WTC11 (cell line): ENCODE results near the gene CD46. TPM values are rescaled to one million over a fixed set of nuclear protein-coding genes. Genes with fewer than 3 reads are reported as not detected.

ENCODE experiments used
- ATAC-seq: fragments of 200-7000 bp; cut with Tn5 transposase; 2 replicates; pipeline ENCODE4 v1.10.0; 2021; ENCODE audit warnings: mild to moderate bottlenecking, moderate library complexity
- CTCF ChIA-PET: fragments of 300-600 bp; sonication (Branson Sonifier 250); formaldehyde crosslinking; loops from one replicate; lab custom pipeline; 2021; ENCODE audit warnings: antibody characterized with exemption; lab: Charles Lee
- POLR2A ChIA-PET: fragments of 350-600 bp; sonication (Branson Sonifier 250); formaldehyde crosslinking; loops from one replicate; lab custom pipeline; 2021; ENCODE audit warnings: antibody characterized with exemption; lab: Charles Lee
- DNase-seq: peaks from one replicate; pipeline ENCODE4 v3.0.0; 2021; ENCODE audit warnings: low spot score
- H3K27ac Mint-ChIP-seq: 2 replicates; pipeline ENCODE4 v1.8.0; 2021; ENCODE audit warnings: mixed read lengths
- H3K27me3 Mint-ChIP-seq: 2 replicates; pipeline ENCODE4 v1.8.0; 2021; ENCODE audit warnings: low read depth, mild to moderate bottlenecking, moderate library complexity, mixed read lengths
- H3K36me3 Mint-ChIP-seq: 2 replicates; pipeline ENCODE4 v1.8.0; 2021; ENCODE audit warnings: mixed read lengths
- H3K4me1 Mint-ChIP-seq: 2 replicates; pipeline ENCODE4 v1.8.0; 2022; ENCODE audit warnings: mixed read lengths
- H3K4me3 Mint-ChIP-seq: 2 replicates; pipeline ENCODE4 v1.8.0; 2021; ENCODE audit warnings: mild to moderate bottlenecking, moderate library complexity, mixed read lengths
- H3K9me3 Mint-ChIP-seq: 2 replicates; pipeline ENCODE4 v1.8.0; 2021; ENCODE audit warnings: mixed read lengths
- ATF1 ChIP-seq: sonication (generic); formaldehyde crosslinking; IDR thresholded peaks from 2 replicates; pipeline ENCODE4 v1.8.1; 2023; ENCODE audit warnings: mild to moderate bottlenecking, moderate library complexity, missing genetic modification reagents
- ATF3 ChIP-seq: sonication (generic); formaldehyde crosslinking; conservative IDR thresholded peaks from 2 replicates; pipeline ENCODE4 v1.8.1; 2022; ENCODE audit warnings: mild to moderate bottlenecking, missing genetic modification reagents
- E2F1 ChIP-seq: sonication (generic); formaldehyde crosslinking; IDR thresholded peaks from 2 replicates; pipeline ENCODE4 v1.8.0; 2022; ENCODE audit warnings: mild to moderate bottlenecking, missing genetic modification reagents
- E2F5 ChIP-seq: sonication (generic); formaldehyde crosslinking; IDR thresholded peaks from 2 replicates; pipeline ENCODE4 v1.8.1; 2022; ENCODE audit warnings: mild to moderate bottlenecking, moderate library complexity, missing genetic modification reagents
- ETV6 ChIP-seq: sonication (generic); formaldehyde crosslinking; IDR thresholded peaks from 2 replicates; pipeline ENCODE4 v1.8.1; 2022; ENCODE audit warnings: mild to moderate bottlenecking, missing genetic modification reagents
- HMGXB4 ChIP-seq: sonication (generic); formaldehyde crosslinking; IDR thresholded peaks from 2 replicates; pipeline ENCODE4 v1.8.1; 2023; ENCODE audit warnings: mild to moderate bottlenecking, moderate library complexity, missing genetic modification reagents
- MAX ChIP-seq: sonication (generic); formaldehyde crosslinking; IDR thresholded peaks from 2 replicates; pipeline ENCODE4 v1.8.0; 2022; ENCODE audit warnings: mild to moderate bottlenecking, missing genetic modification reagents
- NFATC4 ChIP-seq: fragments of 250-450 bp; sonication (Bioruptor Pico); IDR thresholded peaks from 2 replicates; pipeline ENCODE4 v1.9.0; 2021; ENCODE audit warnings: mild to moderate bottlenecking
- USF2 ChIP-seq: sonication (generic); formaldehyde crosslinking; IDR thresholded peaks from 2 replicates; pipeline ENCODE4 v1.8.1; 2023; ENCODE audit warnings: mild to moderate bottlenecking, missing genetic modification reagents, moderate library complexity
- ZNF121 ChIP-seq: sonication (generic); formaldehyde crosslinking; IDR thresholded peaks from 2 replicates; pipeline ENCODE4 v1.8.0; 2023; ENCODE audit warnings: missing genetic modification reagents
- ZNF232 ChIP-seq: sonication (generic); formaldehyde crosslinking; IDR thresholded peaks from 2 replicates; pipeline ENCODE4 v1.8.0; 2022; ENCODE audit warnings: mild to moderate bottlenecking, missing genetic modification reagents
- ZNF263 ChIP-seq: sonication (generic); formaldehyde crosslinking; IDR thresholded peaks from 2 replicates; pipeline ENCODE4 v1.8.1; 2022; ENCODE audit warnings: low read depth, mild to moderate bottlenecking, moderate library complexity, missing genetic modification reagents
- ZNF281 ChIP-seq: sonication (generic); formaldehyde crosslinking; IDR thresholded peaks from 2 replicates; pipeline ENCODE4 v1.8.0; 2023; ENCODE audit warnings: mild to moderate bottlenecking, missing genetic modification reagents
- ZNF317 ChIP-seq: sonication (generic); formaldehyde crosslinking; IDR thresholded peaks from 2 replicates; pipeline ENCODE4 v1.8.1; 2023; ENCODE audit warnings: low read depth, mild to moderate bottlenecking, moderate library complexity, missing genetic modification reagents, borderline replicate concordance
- ZNF396 ChIP-seq: fragments of 250-450 bp; sonication (Bioruptor Pico); IDR thresholded peaks from 2 replicates; pipeline ENCODE4 v1.8.0; 2021; ENCODE audit warnings: mild to moderate bottlenecking, moderate library complexity, borderline replicate concordance
- ZNF512 ChIP-seq: sonication (generic); formaldehyde crosslinking; IDR thresholded peaks from 2 replicates; pipeline ENCODE4 v1.8.1; 2022; ENCODE audit warnings: missing genetic modification reagents, borderline replicate concordance
- ZNF671 ChIP-seq: fragments of 250-450 bp; sonication (Bioruptor Pico); IDR thresholded peaks from 2 replicates; pipeline ENCODE4 v1.8.0; 2021; ENCODE audit warnings: mild to moderate bottlenecking
- total RNA-seq: library from RNA; stranded (reverse); gene quantifications from 3 replicates; pipeline ENCODE4 v1.2.3, GENCODE V29; 2021

Gene CD46
- total RNA-seq, 1 experiment from 2014 or later: 150 TPM

GRCh38 chr1:207804721-207805468 lies 53.0 kb downstream of the CD46 start:
- H3K36me3 Mint-ChIP-seq: no peaks in the 10 kb centered on the region
- ChIA-PET POLR2A (no interaction called here), CTCF (interaction anchor here (0.9 to 3.2 kb wide), 3 partner anchors 8 to 193 kb away, joined by 3 to 15 read pairs (median 5); no protein-coding TSS in a partner anchor)
- no peaks in the 10 kb centered on the region; the same call in 1 of the 2 replicates for H3K27me3 Mint-ChIP-seq
- no peak overlapping the region for H3K4me3 Mint-ChIP-seq
- ATAC-seq (no peak), DNase-seq (no peak)
- H3K27ac Mint-ChIP-seq: no peak overlapping the region
- H3K4me1 Mint-ChIP-seq: peaks cover 18% of the 10 kb centered on the region
- TF ChIP-seq ZNF232 (CRISPR knock-in tag) (no peak), ZNF121 (no peak), ZNF317 (no peak), ZNF671 (CRISPR knock-in tag) (no peak), ZNF281 (CRISPR knock-in tag) (no peak), NFATC4 (CRISPR knock-in tag) (no peak), ATF3 (CRISPR knock-in tag) (no peak), HMGXB4 (CRISPR knock-in tag) (no peak), E2F1 (CRISPR knock-in tag) (no peak), E2F5 (CRISPR knock-in tag) (no peak), MAX (CRISPR knock-in tag) (no peak), USF2 (CRISPR knock-in tag) (no peak)
- H3K9me3 Mint-ChIP-seq: no peaks in the 10 kb centered on the region

GRCh38 chr1:207805841-207806421 lies 54.1 kb downstream of the CD46 start:
- Mint-ChIP-seq H3K36me3 (no peaks in the 10 kb centered on the region), H3K9me3 (no peaks in the 10 kb centered on the region), H3K4me1 (peaks cover 10% of the 10 kb centered on the region), H3K27me3 (no peaks in the 10 kb centered on the region; the same call in 1 of the 2 replicates), H3K27ac (no peak overlapping the region), H3K4me3 (no peak overlapping the region)
- POLR2A ChIA-PET: no interaction called here
- ATAC-seq: no peak
- no peak for TF ChIP-seq ETV6 (CRISPR knock-in tag)
- TF ChIP-seq ATF1 (CRISPR knock-in tag): no peak
- no peak for TF ChIP-seq ZNF512 (CRISPR knock-in tag)
- no peak for TF ChIP-seq ZNF263
- no peak for TF ChIP-seq ZNF396 (CRISPR knock-in tag)
- CTCF ChIA-PET: interaction anchor here (1.4 to 3.2 kb wide), 2 partner anchors 9 to 107 kb away, joined by 3 to 15 read pairs; no protein-coding TSS in a partner anchor
- no peak for DNase-seq
